COR-L47 (cell line): ENCODE data around the gene GPX3.

Source experiments
- DNase-seq: peaks from one replicate; lab custom pipeline; 2025; lab: John Stamatoyannopoulos, UW

The GPX3 gene, protein sequence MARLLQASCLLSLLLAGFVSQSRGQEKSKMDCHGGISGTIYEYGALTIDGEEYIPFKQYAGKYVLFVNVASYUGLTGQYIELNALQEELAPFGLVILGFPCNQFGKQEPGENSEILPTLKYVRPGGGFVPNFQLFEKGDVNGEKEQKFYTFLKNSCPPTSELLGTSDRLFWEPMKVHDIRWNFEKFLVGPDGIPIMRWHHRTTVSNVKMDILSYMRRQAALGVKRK

DNA sequence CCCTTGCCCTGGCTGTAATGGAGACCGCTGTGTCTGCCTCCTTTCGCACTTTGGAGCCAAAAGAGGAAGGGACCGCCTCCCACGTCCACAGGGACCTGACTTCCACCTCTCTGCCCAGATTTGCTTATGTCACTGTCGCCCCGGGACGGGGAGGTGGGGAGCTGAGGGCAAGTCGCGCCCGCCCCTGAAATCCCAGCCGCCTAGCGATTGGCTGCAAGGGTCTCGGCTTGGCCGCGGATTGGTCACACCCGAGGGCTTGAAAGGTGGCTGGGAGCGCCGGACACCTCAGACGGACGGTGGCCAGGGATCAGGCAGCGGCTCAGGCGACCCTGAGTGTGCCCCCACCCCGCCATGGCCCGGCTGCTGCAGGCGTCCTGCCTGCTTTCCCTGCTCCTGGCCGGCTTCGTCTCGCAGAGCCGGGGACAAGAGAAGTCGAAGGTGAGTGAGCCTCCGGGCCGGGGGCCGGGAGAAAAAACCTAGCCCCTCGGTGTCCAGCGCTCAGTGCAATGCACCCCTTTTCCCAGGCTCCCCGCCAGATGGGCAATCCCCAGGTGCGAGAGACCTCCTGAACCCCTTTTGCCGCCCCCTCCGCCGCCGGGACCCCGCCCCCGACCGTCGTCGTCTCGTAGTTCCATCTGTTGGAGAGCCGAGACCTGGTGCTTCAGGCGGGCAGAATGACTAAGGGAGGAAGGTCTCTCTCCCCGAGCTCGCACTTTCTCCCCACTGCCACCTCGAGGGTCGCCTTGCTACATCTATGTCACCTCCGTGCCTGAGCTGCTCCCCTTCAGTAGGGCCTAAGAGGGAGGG, at the start of gene GPX3:
Gene GPX3 (plus strand): TSS at position 288 of the 807 bp plus-strand sequence. CDS start 64 bp downstream, at position 352.
- DNase-seq = no peak

DNA sequence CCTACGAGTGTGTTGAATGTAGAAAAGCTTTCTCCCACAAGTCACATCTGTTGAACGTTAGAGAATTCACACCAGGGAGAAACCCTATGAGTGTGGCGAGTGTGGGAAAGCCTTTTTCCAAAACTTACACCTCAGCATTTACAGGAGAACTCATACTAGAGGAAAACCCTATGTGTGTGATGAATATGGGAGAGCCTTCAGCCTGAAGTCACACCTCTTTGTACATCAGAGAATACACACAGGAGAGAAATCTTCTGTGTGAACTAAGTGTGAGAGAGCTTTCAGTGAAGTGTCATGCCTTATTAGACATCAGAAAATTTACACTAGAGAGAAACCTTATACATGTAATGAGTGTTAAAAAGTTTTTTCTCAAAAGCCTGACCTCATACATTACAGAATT, 41.8 kb upstream of the GPX3 start:
- DNase-seq = no peak

DNA sequence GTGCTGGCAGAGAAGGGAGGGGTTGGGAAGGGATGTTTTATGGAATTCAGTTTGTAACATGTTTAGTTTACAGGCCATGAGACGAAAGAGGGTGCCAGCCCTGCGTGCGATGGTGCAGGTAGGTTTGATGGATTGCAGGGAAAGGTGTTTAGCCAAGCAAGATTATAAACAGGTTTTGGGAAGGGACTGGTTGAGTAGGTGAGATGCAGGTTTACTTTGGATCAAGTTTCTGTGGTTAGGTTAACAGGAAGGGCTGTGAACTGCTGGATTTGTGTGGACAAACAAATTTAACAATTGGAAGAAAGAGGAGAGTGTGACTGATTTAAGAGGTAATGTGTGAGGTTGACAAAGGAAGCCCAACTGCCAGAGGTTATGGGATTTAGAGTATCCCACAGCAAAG, 32.6 kb upstream of the GPX3 start:
- DNase-seq = no peak

DNA sequence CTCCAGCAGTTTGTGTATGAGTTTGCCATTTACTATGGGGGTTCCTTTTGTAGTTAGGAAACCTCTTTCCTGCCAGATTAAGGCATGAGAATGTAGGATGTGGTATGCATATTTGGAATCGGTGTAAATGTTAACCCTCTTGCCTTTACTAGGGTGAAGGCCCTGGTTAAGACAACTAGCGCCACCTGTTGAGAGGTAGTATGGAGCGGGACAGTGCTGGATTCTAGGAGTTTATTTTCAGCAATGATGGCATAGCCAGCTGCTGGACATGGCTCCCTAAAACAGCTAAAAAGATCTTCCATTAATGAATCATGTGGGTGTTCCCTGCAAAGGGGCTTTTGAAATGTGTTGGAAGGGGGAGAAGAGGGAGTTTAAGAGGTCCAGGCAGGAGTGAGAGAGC, 30.7 kb upstream of the GPX3 start:
- DNase-seq = no peak

DNA sequence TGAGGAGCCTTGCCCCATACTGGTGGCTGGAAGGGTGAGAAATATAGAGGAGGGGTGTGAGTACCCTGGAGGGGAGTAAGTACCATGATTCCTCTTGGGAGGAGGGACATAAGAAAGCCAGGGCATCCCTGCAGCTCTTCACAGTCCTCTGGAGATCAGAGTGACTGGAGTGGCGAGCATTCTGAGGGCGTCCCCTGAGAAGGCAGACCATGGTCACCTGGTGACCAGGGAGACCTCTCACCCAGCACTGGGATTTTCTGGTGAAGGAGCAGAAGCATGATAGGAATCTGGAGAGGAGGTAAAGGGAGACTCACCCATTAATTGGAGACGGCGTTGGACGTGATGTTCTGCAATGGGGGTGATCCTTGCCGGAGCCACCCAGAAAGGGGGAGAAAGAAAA, 27.7 kb upstream of the GPX3 start:
- no peak for DNase-seq

DNA sequence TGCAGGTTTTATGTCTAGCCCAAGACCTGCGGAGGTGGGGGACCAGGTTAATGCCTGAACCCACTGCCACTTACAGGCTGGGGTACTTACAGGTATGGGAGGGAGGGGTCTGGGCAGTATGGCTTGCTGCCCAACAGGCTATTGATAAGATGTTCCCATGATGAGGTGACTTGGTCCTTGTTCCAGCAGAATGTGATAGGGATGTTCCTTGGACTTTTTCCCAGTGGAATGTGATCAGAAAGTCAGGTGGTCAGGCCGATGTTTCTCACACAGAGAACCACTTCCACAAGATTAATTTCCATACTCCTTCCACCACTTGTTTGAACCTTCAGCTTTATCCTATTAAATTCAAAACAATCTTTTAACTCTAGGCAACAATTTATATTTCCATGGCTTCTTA, 27.0 kb upstream of the GPX3 start:
- DNase-seq = no peak

DNA sequence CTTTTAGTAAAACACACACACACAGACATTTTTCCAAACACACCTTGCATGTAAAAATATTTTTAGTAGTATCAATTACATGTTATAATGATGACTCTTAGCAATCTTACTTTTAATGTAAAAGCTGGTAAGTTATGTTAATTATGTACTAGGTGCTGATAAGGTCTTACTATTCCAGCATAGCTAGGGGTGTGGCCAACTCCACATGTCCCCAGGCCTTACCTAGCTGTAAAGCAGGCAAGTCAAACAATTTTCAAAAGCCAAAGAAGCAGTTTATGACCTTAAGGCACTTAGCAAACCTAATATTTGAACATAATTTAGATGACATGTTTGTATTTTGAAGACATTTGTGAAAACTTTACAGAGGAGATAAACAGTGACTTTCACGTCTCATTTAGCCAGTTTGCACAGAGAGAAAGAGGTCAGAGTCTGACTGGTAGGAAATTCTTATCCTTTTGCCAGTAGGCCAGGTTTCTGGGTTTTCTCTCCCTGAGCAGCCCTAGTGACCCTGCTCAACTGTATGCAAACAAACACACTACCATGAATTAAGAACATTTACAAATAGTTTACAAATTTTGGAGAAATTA, 26.5 kb upstream of the GPX3 start:
- DNase-seq = no peak

DNA sequence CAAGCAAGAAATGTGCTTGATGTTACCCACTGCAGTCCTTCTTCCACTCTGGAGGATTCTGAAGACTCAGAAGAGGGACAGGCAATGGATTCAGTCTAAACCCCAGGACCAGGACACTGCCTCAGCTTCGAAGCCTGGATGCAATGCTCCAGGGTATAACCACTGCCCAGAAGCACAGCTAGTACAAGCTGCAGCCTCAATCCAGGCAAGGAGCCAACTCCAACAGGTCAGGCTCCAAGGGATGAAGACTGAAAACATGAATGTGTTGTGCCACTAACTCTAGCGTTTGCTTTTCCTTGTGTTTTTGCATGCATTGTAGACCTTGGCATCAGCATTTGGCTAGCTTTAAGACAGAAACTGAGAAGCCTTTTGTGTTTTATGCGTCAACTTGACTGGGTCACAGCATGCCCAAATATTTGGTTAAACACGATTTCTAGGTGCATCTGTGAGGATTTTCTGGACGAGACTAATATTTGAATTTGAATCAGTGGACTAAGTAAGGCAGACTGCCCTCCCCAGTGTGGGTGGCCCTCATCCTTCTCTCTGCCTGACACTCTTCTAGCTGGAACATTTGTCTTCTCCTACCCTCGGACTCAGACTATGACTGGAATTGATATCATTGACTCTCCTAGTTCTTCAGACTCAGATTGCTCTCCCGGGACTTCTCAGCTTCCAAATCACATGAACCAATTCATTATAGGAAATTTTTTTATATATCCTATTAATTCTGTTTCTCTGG, 20.5 kb upstream of the GPX3 start:
- DNase-seq = peak; percentile 72

DNA sequence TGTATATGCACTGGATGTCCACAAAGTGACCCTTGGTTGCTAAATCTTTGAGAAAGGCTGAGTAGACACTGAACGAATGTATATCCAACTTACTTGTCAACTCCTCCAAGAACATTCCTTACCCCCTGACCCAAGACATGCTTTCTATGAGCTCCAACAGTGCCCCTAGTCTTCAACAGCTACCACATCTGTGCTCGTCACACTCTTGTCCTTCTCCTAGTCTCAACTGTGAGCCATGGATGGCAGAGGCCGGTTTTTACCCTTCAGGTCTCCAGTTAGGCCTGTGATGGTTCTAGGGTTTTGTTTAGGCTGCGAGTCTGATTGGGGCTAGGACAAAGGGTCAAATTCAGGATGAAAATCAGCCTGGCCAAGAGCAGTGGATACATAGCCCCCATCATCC, 19.0 kb upstream of the GPX3 start:
- DNase-seq = no peak

DNA sequence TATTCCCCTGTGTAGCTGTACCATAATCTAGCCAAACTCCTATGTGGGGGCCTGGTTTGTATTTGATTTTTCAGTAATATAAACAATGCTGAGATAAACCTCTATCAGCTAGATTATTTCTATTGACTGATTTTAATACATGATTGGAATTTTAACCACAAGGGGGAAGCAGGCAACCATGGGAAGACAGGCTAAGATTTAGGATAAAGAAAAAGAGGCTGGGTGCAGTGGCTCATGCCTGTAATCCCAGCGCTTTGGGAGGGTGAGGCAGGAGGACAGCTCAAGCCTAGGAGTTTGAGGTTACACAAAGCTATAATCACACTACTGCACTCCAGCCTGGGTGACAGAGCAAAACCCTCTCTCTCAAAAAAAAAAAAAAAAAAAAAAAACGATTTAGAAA, 18.1 kb upstream of the GPX3 start:
- DNase-seq = peak; percentile 42

DNA sequence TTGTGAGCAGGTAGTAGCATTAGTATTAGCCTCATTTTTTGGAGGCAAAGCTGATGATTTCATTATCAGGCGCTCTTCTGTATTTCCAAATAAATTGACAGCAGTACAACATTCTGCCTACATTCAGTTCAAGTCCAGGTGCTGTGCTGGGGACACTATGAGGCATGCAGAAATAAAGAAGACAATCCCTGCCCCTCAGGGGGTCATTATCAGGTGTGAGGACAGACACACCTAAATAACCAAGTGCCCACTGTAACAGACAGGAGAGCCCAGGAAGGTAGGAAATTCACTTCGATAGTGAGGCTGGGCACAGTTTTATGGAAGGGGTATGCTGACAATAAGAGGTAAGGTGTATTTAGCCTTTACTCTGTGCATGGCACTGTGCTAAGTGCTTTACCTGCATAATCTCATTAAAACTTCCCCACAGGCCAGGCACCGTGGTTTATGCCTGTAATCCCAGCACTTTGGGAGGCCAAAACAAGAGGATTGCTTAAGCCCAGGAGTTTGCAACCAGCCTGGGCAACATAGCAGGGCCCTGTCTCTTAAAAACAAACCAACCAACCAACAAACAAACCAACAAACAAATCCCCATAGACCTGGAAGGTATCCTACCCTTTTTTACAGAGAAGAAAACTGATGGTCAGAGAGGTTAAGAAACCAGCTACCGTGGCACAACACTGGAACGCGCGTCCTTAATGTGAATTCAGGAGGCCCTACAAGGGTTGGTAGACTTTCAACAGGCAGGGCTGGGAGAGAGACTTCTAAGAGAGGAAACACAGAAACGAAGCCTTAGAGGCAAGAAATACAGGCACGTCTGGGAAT, 17.5 kb upstream of the GPX3 start:
- DNase-seq = no peak

DNA sequence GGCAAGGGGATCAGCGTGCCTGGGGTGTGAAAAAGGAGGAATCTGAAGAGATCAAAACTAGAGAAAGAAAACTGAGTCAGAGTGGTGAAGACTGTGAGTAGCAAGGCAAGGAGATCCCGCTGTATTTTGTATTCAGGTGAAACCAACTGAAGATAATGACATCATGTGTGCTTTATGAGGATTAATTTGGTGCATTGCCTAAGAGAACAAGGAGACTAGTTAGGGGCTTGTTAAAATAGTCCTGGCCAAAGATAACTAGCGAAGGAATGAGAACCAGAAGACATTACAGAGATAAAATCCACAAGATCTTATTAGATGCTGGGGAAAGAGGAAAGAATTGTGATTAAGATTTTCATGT, 16.9 kb upstream of the GPX3 start:
- DNase-seq = no peak

DNA sequence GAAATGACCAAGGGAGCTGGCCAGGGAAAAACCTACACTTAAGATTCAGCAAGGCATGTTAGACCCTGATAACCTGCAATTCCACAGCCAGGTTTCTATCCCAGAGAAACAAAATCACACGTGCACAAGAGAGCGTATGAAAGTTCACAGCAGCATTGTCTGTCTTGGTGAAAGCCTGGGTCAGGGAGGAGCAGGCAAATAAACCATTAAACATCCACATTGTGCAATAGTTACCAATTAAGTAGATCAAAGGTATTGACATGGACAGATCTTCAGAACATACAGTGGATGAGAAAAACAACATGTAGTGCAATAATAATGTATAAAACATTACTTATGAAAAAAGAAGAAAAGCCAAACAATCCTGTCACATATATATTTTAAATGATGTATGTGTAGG, 15.9 kb upstream of the GPX3 start:
- DNase-seq = no peak

DNA sequence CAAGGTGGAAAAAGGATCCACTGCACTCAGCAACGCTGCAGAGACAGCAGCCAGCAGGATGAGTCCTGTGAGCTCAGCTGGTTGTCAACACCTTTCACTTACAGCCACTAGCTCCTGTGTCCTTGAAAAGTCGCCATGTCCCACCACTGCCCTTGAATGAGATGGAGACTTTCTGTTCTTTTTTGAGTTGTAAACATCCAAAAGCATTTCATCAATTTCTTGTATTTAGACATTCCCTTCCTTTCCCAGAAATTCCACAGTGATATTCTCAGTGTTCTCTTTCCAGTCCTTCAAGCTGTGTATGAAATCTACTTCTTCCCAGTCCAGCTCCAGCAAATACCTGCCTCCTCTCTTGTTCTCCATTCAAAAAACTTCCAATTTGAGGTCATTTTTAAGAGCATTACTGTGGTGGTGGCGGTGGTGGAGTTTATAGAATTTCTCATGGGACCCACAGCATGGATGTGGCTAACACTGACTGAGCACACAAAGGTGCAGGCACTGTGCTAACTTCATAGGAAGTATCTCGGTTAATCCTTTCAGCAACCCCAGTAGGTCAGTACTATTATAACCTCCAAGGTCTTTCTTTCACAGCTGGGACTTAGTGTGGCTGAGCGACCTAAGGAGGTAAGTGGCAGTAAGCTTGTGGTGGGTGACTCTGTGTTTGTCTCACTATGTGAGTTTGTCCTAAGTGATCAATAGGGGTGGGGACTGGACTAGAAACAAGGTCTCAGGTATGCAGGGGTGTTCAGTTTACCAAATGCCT, 15.0 kb upstream of the GPX3 start:
- DNase-seq = no peak

DNA sequence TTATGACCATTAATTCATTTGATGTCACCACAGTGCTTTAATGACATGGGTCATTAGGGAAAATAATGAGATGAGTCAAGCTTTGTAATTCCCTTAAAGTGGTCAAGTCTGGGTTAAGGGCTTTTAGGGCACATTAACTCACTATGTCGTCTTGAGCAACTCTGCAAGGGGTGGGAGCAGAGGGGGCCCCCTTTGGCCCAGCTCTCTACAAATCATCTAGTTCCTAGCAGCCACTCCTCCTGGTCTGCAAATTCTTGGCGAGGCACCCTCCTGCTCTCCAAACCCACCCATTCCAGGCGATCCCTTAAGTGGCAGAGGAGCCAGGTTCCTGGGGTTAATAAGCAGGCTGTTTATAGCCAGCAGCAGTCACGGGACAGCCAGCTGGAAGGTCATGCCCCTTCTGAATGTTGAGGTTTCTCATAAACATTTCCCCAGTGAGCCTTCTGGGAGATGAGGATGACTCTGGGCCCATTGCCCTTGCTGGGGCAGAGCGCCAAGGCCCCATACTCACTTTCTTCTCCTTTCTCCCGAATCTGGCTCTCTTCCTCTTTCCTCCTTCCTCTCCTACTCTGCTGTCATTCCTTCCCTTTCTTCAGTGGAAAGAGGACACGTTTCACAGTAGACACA, 14.3 kb upstream of the GPX3 start:
- no peak for DNase-seq

DNA sequence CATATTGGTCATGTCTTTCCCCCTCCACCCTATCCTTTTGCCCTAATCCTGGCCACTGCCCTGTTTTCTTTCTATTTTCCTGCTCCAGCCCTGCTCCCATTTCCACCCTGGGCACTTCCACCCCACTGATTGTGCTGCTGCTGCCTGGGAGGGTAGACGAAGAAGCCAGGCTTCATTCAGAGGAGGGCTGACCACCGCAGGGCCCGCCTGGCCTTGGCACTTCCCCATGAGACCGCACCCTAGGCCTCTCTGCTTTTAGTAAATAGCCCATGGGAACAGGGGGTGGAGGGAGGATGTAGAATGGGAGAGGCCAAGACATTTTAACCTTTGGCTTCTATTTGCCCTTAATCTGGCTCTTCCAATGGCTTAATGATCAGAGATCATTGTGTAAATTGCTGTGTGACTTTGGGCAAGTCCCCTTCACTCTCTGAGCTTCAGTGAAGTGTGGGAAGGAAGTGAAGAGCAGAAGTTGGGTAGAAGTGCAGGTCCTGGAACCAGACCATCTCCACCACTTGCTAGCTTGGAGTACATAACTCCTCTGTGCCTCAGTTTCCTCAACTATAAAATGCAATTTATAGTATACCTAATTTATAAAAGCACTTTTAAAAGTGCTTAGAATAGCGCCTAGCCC, 13.6 kb upstream of the GPX3 start:
- DNase-seq = no peak

DNA sequence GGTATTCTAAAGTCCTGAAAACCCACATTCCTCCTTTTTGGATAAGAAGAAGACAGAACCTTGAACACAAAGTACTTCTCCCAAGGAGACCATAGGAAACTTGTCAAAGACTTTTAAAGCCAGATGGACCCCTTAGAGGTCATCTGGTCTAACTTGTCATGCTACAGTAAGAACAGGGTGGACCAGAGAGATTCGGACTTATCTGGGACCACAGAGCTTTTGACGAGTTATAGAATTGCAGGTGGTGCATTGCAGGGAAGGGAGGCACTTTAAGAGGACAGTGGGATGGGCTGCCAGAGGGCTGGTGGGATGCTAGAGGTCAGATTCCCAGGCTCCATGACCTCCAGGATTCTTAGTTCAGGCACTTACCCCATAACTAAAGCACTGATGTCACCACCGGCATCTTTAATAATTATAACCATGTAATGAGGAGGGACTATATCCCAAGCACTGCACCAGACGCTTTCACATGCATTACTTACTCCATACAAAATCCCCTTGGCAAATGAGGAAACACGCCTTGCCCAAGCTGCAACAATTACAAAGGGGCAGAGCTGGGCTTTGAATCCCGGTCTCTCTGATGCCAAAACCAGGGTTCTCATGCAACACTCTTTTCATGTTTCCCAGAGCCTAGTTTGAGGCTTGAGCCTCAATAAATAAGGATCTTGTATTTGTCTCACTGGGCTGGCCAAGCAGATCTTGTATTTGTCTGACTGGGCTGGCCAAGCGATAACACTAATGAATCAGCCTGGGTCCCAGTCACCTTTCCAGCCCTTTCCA, 12.8 kb upstream of the GPX3 start:
- no peak for DNase-seq

DNA sequence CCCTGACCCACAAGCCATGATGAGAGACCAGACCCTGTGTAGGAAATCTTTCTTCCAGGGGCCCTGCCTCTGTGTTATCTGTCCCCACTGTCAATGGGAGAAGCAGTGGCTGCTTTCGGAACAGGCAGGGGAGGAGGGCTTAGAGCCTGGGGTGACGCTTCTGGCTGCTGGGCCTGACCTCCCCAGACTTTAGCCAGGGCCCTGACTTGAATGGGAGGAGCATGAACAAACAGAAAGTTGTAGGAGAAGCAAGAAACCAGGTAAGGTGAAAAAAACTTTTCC, 12.2 kb upstream of the GPX3 start:
- DNase-seq = no peak

DNA sequence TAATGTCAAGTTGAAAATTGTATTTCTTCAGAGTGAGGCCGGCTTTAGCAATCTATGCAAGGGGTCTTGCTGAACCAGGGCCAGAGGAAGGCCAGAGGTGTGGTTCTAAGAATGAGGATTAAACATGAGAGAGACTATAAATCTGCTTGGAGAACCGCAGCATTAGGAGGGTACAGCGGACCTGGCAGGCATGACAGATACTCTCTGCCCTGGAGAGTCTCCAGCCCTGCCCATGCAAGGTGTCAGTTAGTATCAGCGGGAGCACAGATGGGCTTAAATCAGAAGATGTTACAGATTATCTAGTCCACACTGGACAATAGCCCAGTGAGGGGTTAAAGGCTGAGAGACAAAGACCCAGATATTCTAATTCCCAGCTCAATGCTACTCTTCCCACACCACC, 11.5 kb upstream of the GPX3 start:
- DNase-seq = no peak

DNA sequence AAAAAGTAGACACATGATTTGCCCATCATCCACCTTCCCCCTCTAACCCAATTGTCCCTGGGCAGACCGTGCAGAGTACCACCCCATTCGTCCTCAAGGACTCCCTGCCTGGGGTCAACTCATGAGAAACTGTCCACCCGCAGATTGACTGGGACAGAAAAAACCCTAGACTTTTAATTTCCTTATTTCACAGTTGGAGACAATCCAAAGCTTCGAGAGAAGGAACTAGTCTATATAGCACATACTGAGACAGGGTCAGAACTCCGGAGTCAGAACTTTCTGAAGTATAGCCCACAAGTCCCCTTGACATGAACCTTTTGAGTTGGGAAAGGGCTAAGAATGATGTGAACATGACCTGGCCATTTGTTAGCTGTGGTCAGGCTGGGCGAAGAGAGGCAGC, 7.5 kb upstream of the GPX3 start:
- no peak for DNase-seq
